GM18499 (cell line): ENCODE results near the gene CSNK1G1.

Experiments used
- ATAC-seq: cut with Tn5 transposase; IDR thresholded peaks from one replicate; pipeline ENCODE4 v1.9.1; 2021; ENCODE audit warnings: moderate number of reproducible peaks; ENCODE audit not compliant: insufficient read depth, unreplicated experiment

Gene CSNK1G1

GRCh38 chr15:64210371-64210770 lies 145.6 kb downstream of the CSNK1G1 start:
- ATAC-seq, result no peak

GRCh38 chr15:64209680-64210334 lies 146.2 kb downstream of the CSNK1G1 start:
- ATAC-seq, result no peak

GRCh38 chr15:64205202-64205601 lies 150.8 kb downstream of the CSNK1G1 start:
- no peak for ATAC-seq

GRCh38 chr15:64197425-64197824 lies 158.5 kb downstream of the CSNK1G1 start:
- ATAC-seq, result no peak

GRCh38 chr15:64193971-64194370 lies 162.0 kb downstream of the CSNK1G1 start:
- no peak for ATAC-seq

- no peak for ATAC-seq
Measured at GRCh38 chr15:64191971-64192830, 163.8 kb downstream of the CSNK1G1 start.

- ATAC-seq, result no peak
Measured at GRCh38 chr15:64187396-64188191, 168.4 kb downstream of the CSNK1G1 start.

- ATAC-seq, result no peak
Measured at GRCh38 chr15:64185146-64185911, 170.6 kb downstream of the CSNK1G1 start.

GRCh38 chr15:64182859-64183370 lies 173.1 kb downstream of the CSNK1G1 start:
- no peak for ATAC-seq

GRCh38 chr15:64180235-64180824 lies 175.6 kb downstream of the CSNK1G1 start:
- ATAC-seq, result no peak

GRCh38 chr15:64166102-64166890 lies 189.7 kb downstream of the CSNK1G1 start:
- ATAC-seq, result no peak

GRCh38 chr15:64164436-64164835 lies 191.5 kb downstream of the CSNK1G1 start:
- no peak for ATAC-seq

- ATAC-seq, result no peak
Measured at GRCh38 chr15:64163659-64164362, 192.2 kb downstream of the CSNK1G1 start.

GRCh38 chr15:64162869-64163658 lies 192.9 kb downstream of the CSNK1G1 start, which contains the start of gene PPIB:
Gene PPIB, minus strand, starts transcription at chr15:64163022. Its CDS starts 36 bp downstream, at chr15:64162986.
- peak; percentile 73 for ATAC-seq

GRCh38 chr15:64162478-64162868 lies 193.5 kb downstream of the CSNK1G1 start:
- ATAC-seq, result no peak

- no peak for ATAC-seq
Measured at GRCh38 chr15:64161688-64162477, 194.1 kb downstream of the CSNK1G1 start.
